Hepatocyte (in vitro differentiated cells): ENCODE data around the gene FCHO2.

ENCODE experiments used
- CTCF ChIP-seq: fragments of 200-600 bp; sonication (generic); IDR thresholded peaks from 2 replicates; pipeline ENCODE4 v1.5.1; 2016; ENCODE audit warnings: antibody characterized with exemption, mild to moderate bottlenecking; ENCODE audit not compliant: poor library complexity
- EZH2phosphoT487 ChIP-seq: fragments of 200-600 bp; sonication (generic); IDR thresholded peaks from one replicate; pipeline ENCODE4 v1.6.1; 2018; ENCODE audit warnings: antibody characterized with exemption, mild to moderate bottlenecking, low read depth, moderate library complexity; ENCODE audit not compliant: unreplicated experiment, severe bottlenecking

- TF ChIP-seq CTCF (no peak), EZH2phosphoT487 (no peak)
These were observed 76.8 kb downstream of the FCHO2 start for GRCh38 chr5:73032635-73033034.
